Measurements from ENCODE around the gene COL2A1.

Gene COL2A1

DNA sequence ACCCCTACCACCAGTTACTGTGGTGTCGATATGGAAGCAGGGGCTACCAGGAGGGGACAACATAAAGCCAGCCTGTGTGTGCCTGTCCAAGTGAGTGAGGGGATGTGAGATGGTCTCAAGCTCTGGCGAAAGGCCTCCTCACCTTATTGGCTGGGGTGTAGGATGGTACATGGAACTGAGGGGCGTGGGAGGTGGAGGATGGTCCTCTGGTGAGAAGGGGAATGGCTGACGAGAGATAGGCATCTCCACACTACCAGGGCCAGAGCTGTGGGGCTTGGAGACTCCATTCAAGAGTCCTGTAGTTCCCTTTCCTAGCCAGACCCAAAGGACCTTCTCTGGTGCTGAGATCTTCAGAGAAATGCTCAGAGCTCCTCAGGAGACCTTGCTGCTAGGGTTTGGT, 32.5 kb upstream of the COL2A1 start:
- no peak for ATAC-seq
- TF ChIP-seq ZNF70 (CRISPR knock-in tag; IDR thresholded peaks at IDR 0.05) (no peak), ZC3H10 (CRISPR knock-in tag; IDR thresholded peaks at IDR 0.05) (no peak), RARB (CRISPR knock-in tag; IDR thresholded peaks at IDR 0.05) (no peak), ZNF8 (CRISPR knock-in tag; IDR thresholded peaks at IDR 0.05) (no peak), ARNTL (CRISPR knock-in tag; IDR thresholded peaks at IDR 0.05; ENCODE audit: borderline replicate concordance, low read depth) (no peak), ZFP3 (CRISPR knock-in tag; IDR thresholded peaks at IDR 0.05) (no peak), GLIS3 (CRISPR knock-in tag; IDR thresholded peaks at IDR 0.05) (no peak), ZFP30 (CRISPR knock-in tag; IDR thresholded peaks at IDR 0.05) (no peak), OSR1 (CRISPR knock-in tag; IDR thresholded peaks at IDR 0.05) (no peak), CSDC2 (CRISPR knock-in tag; IDR thresholded peaks at IDR 0.05) (no peak), SNAI2 (CRISPR knock-in tag; IDR thresholded peaks at IDR 0.05) (no peak), PPARA (CRISPR knock-in tag; IDR thresholded peaks at IDR 0.05; ENCODE audit: borderline replicate concordance) (no peak), ISL1 (CRISPR knock-in tag; IDR thresholded peaks at IDR 0.05) (no peak), ZNF565 (CRISPR knock-in tag; conservative IDR thresholded peaks at IDR 0.05; ENCODE audit: low read depth) (no peak)
- TF ChIP-seq, protein P1, sequence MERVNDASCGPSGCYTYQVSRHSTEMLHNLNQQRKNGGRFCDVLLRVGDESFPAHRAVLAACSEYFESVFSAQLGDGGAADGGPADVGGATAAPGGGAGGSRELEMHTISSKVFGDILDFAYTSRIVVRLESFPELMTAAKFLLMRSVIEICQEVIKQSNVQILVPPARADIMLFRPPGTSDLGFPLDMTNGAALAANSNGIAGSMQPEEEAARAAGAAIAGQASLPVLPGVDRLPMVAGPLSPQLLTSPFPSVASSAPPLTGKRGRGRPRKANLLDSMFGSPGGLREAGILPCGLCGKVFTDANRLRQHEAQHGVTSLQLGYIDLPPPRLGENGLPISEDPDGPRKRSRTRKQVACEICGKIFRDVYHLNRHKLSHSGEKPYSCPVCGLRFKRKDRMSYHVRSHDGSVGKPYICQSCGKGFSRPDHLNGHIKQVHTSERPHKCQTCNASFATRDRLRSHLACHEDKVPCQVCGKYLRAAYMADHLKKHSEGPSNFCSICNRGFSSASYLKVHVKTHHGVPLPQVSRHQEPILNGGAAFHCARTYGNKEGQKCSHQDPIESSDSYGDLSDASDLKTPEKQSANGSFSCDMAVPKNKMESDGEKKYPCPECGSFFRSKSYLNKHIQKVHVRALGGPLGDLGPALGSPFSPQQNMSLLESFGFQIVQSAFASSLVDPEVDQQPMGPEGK (CRISPR knock-in tag; IDR thresholded peaks at IDR 0.05; ENCODE audit: borderline replicate concordance) = no peak

- ATAC-seq = no peak
- TF ChIP-seq ESRRG (CRISPR knock-in tag; IDR thresholded peaks at IDR 0.05) (no peak), GLIS3 (CRISPR knock-in tag; IDR thresholded peaks at IDR 0.05) (no peak), SNAI2 (CRISPR knock-in tag; IDR thresholded peaks at IDR 0.05) (no peak), ISL1 (CRISPR knock-in tag; IDR thresholded peaks at IDR 0.05) (no peak)
- TF ChIP-seq, protein P2, sequence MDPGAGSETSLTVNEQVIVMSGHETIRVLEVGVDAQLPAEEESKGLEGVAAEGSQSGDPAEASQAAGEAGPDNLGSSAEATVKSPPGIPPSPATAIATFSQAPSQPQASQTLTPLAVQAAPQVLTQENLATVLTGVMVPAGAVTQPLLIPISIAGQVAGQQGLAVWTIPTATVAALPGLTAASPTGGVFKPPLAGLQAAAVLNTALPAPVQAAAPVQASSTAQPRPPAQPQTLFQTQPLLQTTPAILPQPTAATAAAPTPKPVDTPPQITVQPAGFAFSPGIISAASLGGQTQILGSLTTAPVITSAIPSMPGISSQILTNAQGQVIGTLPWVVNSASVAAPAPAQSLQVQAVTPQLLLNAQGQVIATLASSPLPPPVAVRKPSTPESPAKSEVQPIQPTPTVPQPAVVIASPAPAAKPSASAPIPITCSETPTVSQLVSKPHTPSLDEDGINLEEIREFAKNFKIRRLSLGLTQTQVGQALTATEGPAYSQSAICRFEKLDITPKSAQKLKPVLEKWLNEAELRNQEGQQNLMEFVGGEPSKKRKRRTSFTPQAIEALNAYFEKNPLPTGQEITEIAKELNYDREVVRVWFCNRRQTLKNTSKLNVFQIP (CRISPR knock-in tag; IDR thresholded peaks at IDR 0.05; ENCODE audit: borderline replicate concordance, low read depth) = no peak
These were observed 30.8 kb upstream of the COL2A1 start for GRCh38 chr12:48034835-48035805.

GRCh38 chr12:48033451-48033850, 29.2 kb upstream of the COL2A1 start:
- no peak for ATAC-seq
- TF ChIP-seq TCF4 (CRISPR knock-in tag; IDR thresholded peaks at IDR 0.05; ENCODE audit: borderline replicate concordance) = no peak
- TF ChIP-seq ZFP3 (CRISPR knock-in tag; IDR thresholded peaks at IDR 0.05) = no peak
- TF ChIP-seq ZC3H10 (CRISPR knock-in tag; IDR thresholded peaks at IDR 0.05) = no peak
- no peak for TF ChIP-seq ZNF565 (CRISPR knock-in tag; conservative IDR thresholded peaks at IDR 0.05; ENCODE audit: low read depth)
- TF ChIP-seq OSR1 (CRISPR knock-in tag; IDR thresholded peaks at IDR 0.05) = no peak
- TF ChIP-seq TSHZ2 (CRISPR knock-in tag; IDR thresholded peaks at IDR 0.05) = no peak
- no peak for TF ChIP-seq BACH2 (CRISPR knock-in tag; IDR thresholded peaks at IDR 0.05; ENCODE audit: borderline replicate concordance)
- no peak for TF ChIP-seq CSDC2 (CRISPR knock-in tag; IDR thresholded peaks at IDR 0.05)
- TF ChIP-seq ISL1 (CRISPR knock-in tag; IDR thresholded peaks at IDR 0.05) = no peak

DNA sequence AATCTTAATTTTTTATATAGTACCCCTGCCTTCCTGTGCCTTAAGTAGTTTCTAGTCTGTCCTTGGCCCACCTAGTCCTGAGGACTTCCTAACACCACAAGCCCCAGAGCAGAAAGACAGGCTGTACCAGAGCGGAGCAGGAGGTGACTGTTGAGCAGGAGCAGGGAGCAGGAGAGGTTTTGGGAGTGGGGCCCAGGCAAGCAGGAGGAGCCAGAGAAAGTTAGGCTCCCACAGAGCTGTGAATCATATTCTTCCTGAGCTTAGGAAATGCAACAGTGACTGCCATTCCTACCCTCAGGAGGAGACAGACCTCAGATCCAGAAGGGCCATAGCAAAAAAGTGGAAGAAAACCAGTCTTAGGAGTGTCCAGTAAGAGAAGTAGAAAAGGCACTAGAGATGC, 28.3 kb upstream of the COL2A1 start:
- no peak; the same call in 2 of the 3 replicates for ATAC-seq
- no peak for TF ChIP-seq RARB (CRISPR knock-in tag; IDR thresholded peaks at IDR 0.05)
- no peak for TF ChIP-seq ZFP3 (CRISPR knock-in tag; IDR thresholded peaks at IDR 0.05)
- no peak for TF ChIP-seq ESRRG (CRISPR knock-in tag; IDR thresholded peaks at IDR 0.05)
- TF ChIP-seq PPARA (CRISPR knock-in tag; IDR thresholded peaks at IDR 0.05; ENCODE audit: borderline replicate concordance) = no peak
- TF ChIP-seq TOX (CRISPR knock-in tag; IDR thresholded peaks at IDR 0.05; ENCODE audit: borderline replicate concordance) = no peak
- no peak for TF ChIP-seq CREB5 (CRISPR knock-in tag; IDR thresholded peaks at IDR 0.05; ENCODE audit: low read depth)
- no peak for TF ChIP-seq SNAI2 (CRISPR knock-in tag; IDR thresholded peaks at IDR 0.05)
- TF ChIP-seq ISL1 (CRISPR knock-in tag; IDR thresholded peaks at IDR 0.05) = no peak
- no peak for TF ChIP-seq ZNF8 (CRISPR knock-in tag; IDR thresholded peaks at IDR 0.05)
- TF ChIP-seq TSHZ2 (CRISPR knock-in tag; IDR thresholded peaks at IDR 0.05) = no peak
- TF ChIP-seq ZFP30 (CRISPR knock-in tag; IDR thresholded peaks at IDR 0.05) = no peak
- TF ChIP-seq BACH2 (CRISPR knock-in tag; IDR thresholded peaks at IDR 0.05; ENCODE audit: borderline replicate concordance) = no peak
- no peak for TF ChIP-seq ARNTL (CRISPR knock-in tag; IDR thresholded peaks at IDR 0.05; ENCODE audit: borderline replicate concordance, low read depth)
